ENCODE results near the gene RNF141.

DNA sequence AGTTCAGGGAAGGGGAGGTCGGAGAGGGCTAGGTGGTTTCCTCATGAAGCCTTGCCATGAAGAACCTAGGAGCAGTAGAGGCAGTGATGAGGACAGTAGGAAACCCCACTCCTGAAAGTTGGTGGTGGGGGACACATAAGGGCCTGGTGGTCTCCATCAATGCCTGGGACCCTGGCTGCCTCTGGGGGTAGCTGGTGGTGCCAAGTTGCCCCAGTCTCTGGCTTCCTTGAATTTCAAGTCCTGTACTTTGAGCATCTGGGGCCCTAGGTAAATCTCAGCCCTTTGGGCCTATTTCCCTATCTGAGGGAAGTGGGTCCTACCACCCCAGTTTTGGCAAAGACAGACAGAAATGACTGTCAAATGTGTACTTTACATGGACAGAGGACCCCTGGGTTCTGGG is 57.8 kb downstream of the RNF141 start:
- no peak for TF ChIP-seq EZH2 (IDR thresholded peaks at IDR 0.05; ENCODE audit: insufficient read depth, poor library complexity, severe bottlenecking)
- TF ChIP-seq EZH2phosphoT487 (IDR thresholded peaks at IDR 0.05; ENCODE audit: insufficient read depth, low read depth), result no peak

Measured in GM23248 (cell line).